ENCODE data around the gene RILP.

DNA sequence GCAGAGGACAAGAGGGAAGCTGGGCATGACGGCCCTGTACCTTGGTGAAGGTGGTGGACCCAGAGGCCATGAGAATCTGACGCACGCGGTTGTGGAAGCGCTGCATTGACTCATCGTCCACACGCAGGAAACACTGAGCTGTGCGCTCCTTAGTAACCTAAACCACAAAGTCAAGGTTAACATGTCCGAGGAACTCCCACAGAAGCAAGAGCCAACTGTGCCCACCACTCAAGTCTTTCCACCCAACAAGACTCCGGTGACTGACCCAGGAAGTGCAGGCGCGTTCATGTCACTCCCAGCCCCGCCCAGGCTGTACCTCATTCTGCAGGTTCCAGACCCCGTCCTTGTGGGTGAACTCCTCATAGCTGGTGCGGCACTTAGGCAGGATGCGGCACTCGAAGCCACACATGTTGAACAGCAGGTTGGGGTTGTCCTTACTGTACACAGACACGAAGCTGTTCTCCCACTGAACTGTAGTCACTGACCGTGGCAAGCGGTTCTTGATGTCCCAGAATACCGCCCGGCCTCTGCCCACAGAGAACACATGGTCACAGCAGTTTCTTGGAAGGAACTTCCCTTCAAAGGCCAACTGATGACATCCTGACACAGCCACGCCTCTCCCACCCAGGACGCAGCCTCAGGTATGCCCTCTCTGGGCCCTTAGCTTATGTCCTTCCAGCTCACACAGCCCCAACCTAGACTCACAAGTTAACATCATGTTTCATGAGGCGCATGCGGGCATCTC is 23.5 kb upstream of the RILP start:
- TF ChIP-seq, protein P1, sequence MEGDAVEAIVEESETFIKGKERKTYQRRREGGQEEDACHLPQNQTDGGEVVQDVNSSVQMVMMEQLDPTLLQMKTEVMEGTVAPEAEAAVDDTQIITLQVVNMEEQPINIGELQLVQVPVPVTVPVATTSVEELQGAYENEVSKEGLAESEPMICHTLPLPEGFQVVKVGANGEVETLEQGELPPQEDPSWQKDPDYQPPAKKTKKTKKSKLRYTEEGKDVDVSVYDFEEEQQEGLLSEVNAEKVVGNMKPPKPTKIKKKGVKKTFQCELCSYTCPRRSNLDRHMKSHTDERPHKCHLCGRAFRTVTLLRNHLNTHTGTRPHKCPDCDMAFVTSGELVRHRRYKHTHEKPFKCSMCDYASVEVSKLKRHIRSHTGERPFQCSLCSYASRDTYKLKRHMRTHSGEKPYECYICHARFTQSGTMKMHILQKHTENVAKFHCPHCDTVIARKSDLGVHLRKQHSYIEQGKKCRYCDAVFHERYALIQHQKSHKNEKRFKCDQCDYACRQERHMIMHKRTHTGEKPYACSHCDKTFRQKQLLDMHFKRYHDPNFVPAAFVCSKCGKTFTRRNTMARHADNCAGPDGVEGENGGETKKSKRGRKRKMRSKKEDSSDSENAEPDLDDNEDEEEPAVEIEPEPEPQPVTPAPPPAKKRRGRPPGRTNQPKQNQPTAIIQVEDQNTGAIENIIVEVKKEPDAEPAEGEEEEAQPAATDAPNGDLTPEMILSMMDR (IDR thresholded peaks at IDR 0.05; ENCODE audit: low read depth, low read length, poor library complexity, severe bottlenecking), result no peak
- no peak for TF ChIP-seq EZH2phosphoT487 (IDR thresholded peaks at IDR 0.05; ENCODE audit: borderline replicate concordance, low read length)
